ENCODE results near the gene CUL4A.

GRCh38 chr13:113293686-113294085, 84.3 kb downstream of the CUL4A start:
- TF ChIP-seq JUN (IDR thresholded peaks at IDR 0.05; ENCODE audit: borderline replicate concordance, low read depth, low read length) (no peak), JUN (CRISPR knock-in tag; IDR thresholded peaks at IDR 0.05; ENCODE audit: borderline replicate concordance) (no peak), CEBPB (tag; IDR thresholded peaks at IDR 0.05) (no peak), ZNF274 (IDR thresholded peaks at IDR 0.05; ENCODE audit: borderline replicate concordance, low read depth, low read length) (no peak)
- TF ChIP-seq, protein P1, sequence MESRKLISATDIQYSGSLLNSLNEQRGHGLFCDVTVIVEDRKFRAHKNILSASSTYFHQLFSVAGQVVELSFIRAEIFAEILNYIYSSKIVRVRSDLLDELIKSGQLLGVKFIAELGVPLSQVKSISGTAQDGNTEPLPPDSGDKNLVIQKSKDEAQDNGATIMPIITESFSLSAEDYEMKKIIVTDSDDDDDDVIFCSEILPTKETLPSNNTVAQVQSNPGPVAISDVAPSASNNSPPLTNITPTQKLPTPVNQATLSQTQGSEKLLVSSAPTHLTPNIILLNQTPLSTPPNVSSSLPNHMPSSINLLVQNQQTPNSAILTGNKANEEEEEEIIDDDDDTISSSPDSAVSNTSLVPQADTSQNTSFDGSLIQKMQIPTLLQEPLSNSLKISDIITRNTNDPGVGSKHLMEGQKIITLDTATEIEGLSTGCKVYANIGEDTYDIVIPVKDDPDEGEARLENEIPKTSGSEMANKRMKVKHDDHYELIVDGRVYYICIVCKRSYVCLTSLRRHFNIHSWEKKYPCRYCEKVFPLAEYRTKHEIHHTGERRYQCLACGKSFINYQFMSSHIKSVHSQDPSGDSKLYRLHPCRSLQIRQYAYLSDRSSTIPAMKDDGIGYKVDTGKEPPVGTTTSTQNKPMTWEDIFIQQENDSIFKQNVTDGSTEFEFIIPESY (CRISPR knock-in tag; IDR thresholded peaks at IDR 0.05): no peak

All from K562 (cell line).